Gastroesophageal sphincter (tissue), 4 donors: Measurements from ENCODE around the gene MPRIP. TPM values are rescaled to one million over a fixed set of nuclear protein-coding genes. Genes with fewer than 3 reads are reported as not detected.

Source experiments
- ATAC-seq: fragments of 150-250 bp; one replicate; pipeline ENCODE4 v1.9.1; 2016; ENCODE audit warnings: mild to moderate bottlenecking, moderate library complexity
- H3K27ac ChIP-seq, 4 donors: fragments of 200-600 bp; sonication (generic) in 3 of 4; 1 replicate in 3 of 4; 2 replicates in 1 of 4; pipeline ENCODE4 v1.5.1; 2016 to 2019
- H3K27me3 ChIP-seq: fragments of 200-600 bp; sonication (generic); one replicate; pipeline ENCODE4 v1.5.1; 2019
- H3K36me3 ChIP-seq, 2 donors: fragments of 200-600 bp; sonication (generic); one replicate each; pipeline ENCODE4 v1.5.1; 2019; ENCODE audit warnings: control low read depth in 1 of 2
- H3K4me1 ChIP-seq, 3 donors: fragments of 200-600 bp; sonication (generic); 1 replicate in 2 of 3; 2 replicates in 1 of 3; pipeline ENCODE4 v1.5.1; 2016 to 2019; ENCODE audit warnings: control low read depth in 2 of 3
- H3K4me3 ChIP-seq, 2 donors: fragments of 200-600 bp; sonication (generic); one replicate each; pipeline ENCODE4 v1.5.1; 2019; ENCODE audit warnings: mild to moderate bottlenecking in 1 of 2, moderate library complexity in 1 of 2
- H3K9me3 ChIP-seq, 3 donors: fragments of 200-600 bp; sonication (generic); one replicate each; pipeline ENCODE4 v1.5.1; 2017 to 2019; ENCODE audit warnings: control low read depth in 2 of 3
- CTCF ChIP-seq, 4 experiments: fragments of 200-600 bp in 2 of 4; fragments of 450-650 bp in 2 of 4; sonication (generic) in 1 of 4; IDR thresholded peaks; one replicate each; pipeline ENCODE4 v1.5.1; 2017 to 2019; ENCODE audit warnings: antibody characterized with exemption in 4 of 4, mild to moderate bottlenecking in 2 of 4, moderate library complexity in 2 of 4
- EP300 ChIP-seq: sonication (generic); formaldehyde crosslinking; IDR thresholded peaks from one replicate; pipeline ENCODE4 v1.6.1; 2017; ENCODE audit warnings: antibody characterized with exemption, mild to moderate bottlenecking
- POLR2A ChIP-seq, 2 donors: fragments of 450-650 bp; IDR thresholded peaks; one replicate each; pipeline ENCODE4 v1.6.1; 2017; ENCODE audit warnings: antibody characterized with exemption in 2 of 2, mild to moderate bottlenecking in 2 of 2, moderate library complexity in 1 of 2
- POLR2AphosphoS5 ChIP-seq: sonication (generic); formaldehyde crosslinking; IDR thresholded peaks from one replicate; pipeline ENCODE4 v1.6.1; 2017; ENCODE audit warnings: antibody characterized with exemption
- WGBS, 2 donors: methylation state at CpG; one replicate each; pipeline ENCODE4 v1.1.5; 2018; ENCODE audit warnings: low coverage in 1 of 2; 5-methylcytosine and 5-hydroxymethylcytosine counted together
- total RNA-seq, 4 donors: library from RNA; depleted of rRNA; stranded (reverse); fragments of >200 nt; gene quantifications; one replicate each; pipeline ENCODE4 v1.1.0, GENCODE V29; 2016

MPRIP gene
- total RNA-seq, 4 donors from 2014 or later, result 113 to 233 (median 155) TPM

GRCh38 chr17:17144061-17144460, 101.8 kb downstream of the MPRIP start:
- no peaks in the 10 kb centered on the region for H3K9me3 ChIP-seq
- peaks cover 0 to 100% of the 10 kb centered on the region in 2 donors for H3K36me3 ChIP-seq
- no peak overlapping the region for H3K27ac ChIP-seq
- no peaks in the 10 kb centered on the region for H3K27me3 ChIP-seq
- no peak overlapping the region for H3K4me3 ChIP-seq
- TF ChIP-seq EP300 (no peak), POLR2A (IDR thresholded peaks at IDR 0.05) (no peak), POLR2AphosphoS5 (no peak), CTCF (IDR thresholded peaks at IDR 0.05) (no peak)
- WGBS, 2 donors, result no CpG with 5 or more reads among the region's 4 CpGs
- peaks cover 0 to 21% (median 0%) of the 10 kb centered on the region in 3 donors for H3K4me1 ChIP-seq
- ATAC-seq, result no peak

- WGBS, 2 donors, result 46 to 79% methylated on average over 2 to 5 of the region's 13 CpGs
- Histone ChIP-seq H3K27me3 (no peaks in the 10 kb centered on the region), H3K36me3 (peaks cover 0 to 95% of the 10 kb centered on the region in 2 donors), H3K9me3 (no peaks in the 10 kb centered on the region), H3K4me3 (no peak overlapping the region), H3K27ac (no peak overlapping the region), H3K4me1 (peaks cover 0 to 21% (median 0%) of the 10 kb centered on the region in 3 donors)
- TF ChIP-seq CTCF (IDR thresholded peaks at IDR 0.05) (no peak), POLR2A (IDR thresholded peaks at IDR 0.05) (no peak), POLR2AphosphoS5 (no peak), EP300 (no peak)
- no peak for ATAC-seq
Measured at GRCh38 chr17:17144916-17145665, 102.8 kb downstream of the MPRIP start.

- TF ChIP-seq CTCF (IDR thresholded peaks at IDR 0.05), result peak in 1 of 4 experiments; percentile 7
- no peak for TF ChIP-seq POLR2AphosphoS5
- no peak overlapping the region for H3K27ac ChIP-seq
- 64 to 100% methylated on average over 1 to 8 of the region's 14 CpGs for WGBS, 2 donors
- H3K27me3 ChIP-seq, result no peaks in the 10 kb centered on the region
- peaks cover 0 to 93% of the 10 kb centered on the region in 2 donors for H3K36me3 ChIP-seq
- H3K4me3 ChIP-seq, result no peak overlapping the region
- ATAC-seq, result no peak
- H3K9me3 ChIP-seq, result no peaks in the 10 kb centered on the region
- H3K4me1 ChIP-seq, result peaks cover 0 to 22% (median 8%) of the 10 kb centered on the region in 3 donors
Measured at GRCh38 chr17:17146786-17147406, 104.6 kb downstream of the MPRIP start.

GRCh38 chr17:17147821-17148220, 105.6 kb downstream of the MPRIP start:
- Histone ChIP-seq H3K36me3 (peaks cover 0 to 89% of the 10 kb centered on the region in 2 donors), H3K4me1 (peaks cover 3 to 26% (median 17%) of the 10 kb centered on the region in 3 donors), H3K9me3 (no peaks in the 10 kb centered on the region), H3K27me3 (no peaks in the 10 kb centered on the region), H3K27ac (no peak overlapping the region), H3K4me3 (no peak overlapping the region)
- 70 to 73% methylated on average over 5 of the region's 5 CpGs for WGBS, 2 donors
- TF ChIP-seq CTCF (IDR thresholded peaks at IDR 0.05), result no peak
- no peak for ATAC-seq
